T47D (cell line): ENCODE data around the gene PADI2.

Source experiments
- DNase-seq, 2 experiments: peaks; one replicate each; pipeline versions ENCODE4 v3.0.0 to v3.0.0-alpha.2; 2011 to 2012; ENCODE audit warnings: low read depth in 1 of 2, low spot score in 1 of 2
- JUND ChIP-seq: IDR thresholded peaks from 2 replicates; pipeline ENCODE4 v1.6.1; 2012; ENCODE audit warnings: low read depth
- in situ Hi-C: cut with HindIII; loops from 2 replicates; pipeline ENCODE4 v1.10.0; 2016; ENCODE audit warnings: low sequenced_read_pairs, low pct_unique_long_range_greater_than_20kb

Gene PADI2

DNA sequence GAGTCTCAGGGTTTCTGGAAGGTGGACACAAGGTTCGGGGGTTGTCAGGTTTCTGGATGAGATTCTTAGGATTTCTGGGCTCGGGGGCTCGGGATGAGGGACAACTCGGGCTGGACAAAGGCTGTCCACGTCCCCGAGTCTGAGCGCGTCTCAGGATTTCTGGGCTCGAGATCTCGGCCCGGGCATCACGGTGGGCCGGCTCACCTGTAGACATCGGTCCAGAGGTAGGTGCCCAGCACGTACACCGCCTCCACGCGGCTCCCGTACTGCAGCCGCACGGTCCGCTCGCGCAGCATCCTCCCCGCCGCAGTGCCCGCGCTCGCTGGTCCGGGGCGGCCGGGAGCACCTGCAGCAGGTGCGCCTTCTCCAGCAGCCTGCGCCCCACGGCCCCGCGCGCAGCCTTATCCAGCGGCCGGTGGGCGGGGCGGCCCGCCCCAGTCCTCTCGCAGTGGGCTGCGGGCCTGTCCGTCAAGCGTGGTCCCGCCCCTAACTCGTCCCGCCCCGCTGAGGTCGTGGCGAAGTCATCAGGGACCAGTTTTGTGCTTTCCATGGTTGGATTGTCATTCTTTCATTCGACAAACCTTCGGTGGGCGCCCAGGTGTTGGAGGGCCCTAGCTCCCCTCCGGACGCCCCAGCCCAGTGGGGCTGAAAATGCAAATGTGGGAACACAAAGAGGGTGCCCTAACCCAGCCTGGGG is at the start of gene PADI2:
Gene PADI2 (minus strand): TSS at position 376 of the 697 bp plus-strand sequence. CDS start 80 bp downstream, at position 296.
- in situ Hi-C loops = no loop called here
- DNase-seq = peak; percentile 86 to 88
- TF ChIP-seq JUND = no peak

DNA sequence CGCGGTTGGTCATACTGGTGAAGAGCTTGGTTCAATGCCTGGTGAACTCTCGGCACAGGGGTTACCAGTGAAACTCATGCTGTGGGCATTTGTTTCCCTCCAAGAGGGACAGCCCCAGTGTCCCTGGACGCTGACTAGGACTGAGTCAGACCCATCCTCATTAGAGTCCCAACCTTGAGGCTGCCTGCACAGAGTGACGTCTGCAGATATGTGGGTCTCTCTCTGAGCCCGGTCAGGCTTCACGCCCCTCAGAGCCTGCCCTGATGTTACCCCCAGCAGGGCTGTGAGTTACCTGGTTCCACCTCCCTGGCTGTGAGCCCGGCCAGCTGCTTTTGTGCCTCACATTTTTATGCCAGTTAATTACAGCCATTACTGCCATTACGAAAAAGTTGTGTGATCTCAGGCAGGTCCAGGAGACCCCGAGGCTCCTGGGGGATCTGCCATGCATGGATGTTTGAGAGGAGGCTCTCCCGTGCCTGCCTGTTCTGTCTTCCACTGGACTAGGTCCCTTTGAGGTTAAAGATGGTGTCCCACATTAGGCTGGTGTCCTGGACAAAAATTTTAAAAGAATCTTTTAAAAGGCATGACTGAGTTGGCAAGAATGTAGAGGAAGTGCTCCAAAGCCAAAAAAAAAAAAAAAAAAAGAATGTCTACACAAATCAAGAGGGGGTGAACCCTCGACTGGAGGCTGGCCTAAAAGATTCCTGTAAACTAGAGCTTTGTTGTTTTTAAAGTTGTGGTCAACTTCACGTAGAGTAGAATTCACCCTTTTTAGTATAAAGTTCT is 49.0 kb upstream of the PADI2 start:
- no peak for DNase-seq
- in situ Hi-C loops = no loop called here
- no peak for TF ChIP-seq JUND

GRCh38 chr1:17167786-17168090 is 48.5 kb upstream of the PADI2 start:
- in situ Hi-C loops = no loop called here
- TF ChIP-seq JUND = no peak
- DNase-seq = no peak

DNA sequence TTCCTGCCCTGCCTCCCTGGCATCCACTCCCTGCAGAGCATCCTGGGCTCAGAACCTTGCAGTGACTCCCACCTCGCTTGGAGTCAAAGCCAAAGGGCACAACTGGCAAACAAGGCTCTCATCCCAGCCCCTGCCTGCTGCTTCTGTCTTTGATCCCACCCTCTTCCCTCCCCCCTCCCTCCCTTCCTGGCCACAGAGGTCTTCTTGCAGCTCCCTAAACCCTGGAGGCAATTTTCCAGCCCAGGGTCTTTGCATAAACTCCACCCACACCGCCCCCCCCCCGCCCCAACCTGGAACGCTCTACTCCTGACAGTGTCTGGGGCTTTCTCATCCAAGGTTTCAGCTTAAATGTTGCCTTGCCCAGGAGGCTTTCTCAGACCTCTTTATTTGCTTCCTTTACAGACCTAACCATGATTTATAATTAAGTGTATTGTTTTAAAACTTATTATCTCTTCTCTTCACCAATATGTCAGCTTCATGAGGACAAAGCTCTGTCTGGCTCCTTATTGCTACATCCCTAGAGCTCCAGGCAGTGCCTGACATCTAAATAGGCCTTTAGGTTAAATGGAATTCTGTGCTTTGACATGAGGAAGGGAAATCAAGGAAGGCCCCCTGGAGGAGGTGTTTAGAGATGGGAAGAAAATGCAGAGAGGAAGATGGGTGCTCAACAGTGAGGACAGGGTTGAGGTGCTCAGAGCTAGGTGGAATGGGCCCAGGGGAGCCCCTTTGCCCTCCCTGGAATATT is 48.0 kb upstream of the PADI2 start:
- DNase-seq = no peak
- TF ChIP-seq JUND = no peak
- in situ Hi-C loops = no loop called here

DNA sequence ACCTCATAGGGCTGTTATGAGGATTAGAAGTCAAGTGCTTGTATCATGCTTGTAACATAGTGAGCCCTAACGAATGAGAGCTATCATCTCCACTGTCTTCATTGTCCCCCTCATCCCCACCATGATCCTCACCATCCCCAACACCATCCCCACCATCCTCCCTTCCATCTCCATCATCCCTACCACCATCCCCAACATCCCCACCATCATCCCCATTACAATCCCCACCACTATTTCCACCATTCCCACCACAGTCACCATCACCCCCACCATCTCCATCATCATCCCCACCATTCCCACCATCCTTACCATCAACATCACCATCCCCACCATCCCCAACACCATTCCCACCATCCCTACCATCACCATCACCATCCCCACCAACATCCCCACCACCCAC is 46.6 kb upstream of the PADI2 start:
- in situ Hi-C loops = no loop called here
- DNase-seq = no peak
- TF ChIP-seq JUND = no peak

- in situ Hi-C loops = no loop called here
- no peak for TF ChIP-seq JUND
- no peak for DNase-seq
Measured at GRCh38 chr1:17163789-17164666, 44.8 kb upstream of the PADI2 start.

GRCh38 chr1:17163371-17163770 is 44.1 kb upstream of the PADI2 start:
- DNase-seq = no peak
- no peak for TF ChIP-seq JUND
- in situ Hi-C loops = no loop called here

DNA sequence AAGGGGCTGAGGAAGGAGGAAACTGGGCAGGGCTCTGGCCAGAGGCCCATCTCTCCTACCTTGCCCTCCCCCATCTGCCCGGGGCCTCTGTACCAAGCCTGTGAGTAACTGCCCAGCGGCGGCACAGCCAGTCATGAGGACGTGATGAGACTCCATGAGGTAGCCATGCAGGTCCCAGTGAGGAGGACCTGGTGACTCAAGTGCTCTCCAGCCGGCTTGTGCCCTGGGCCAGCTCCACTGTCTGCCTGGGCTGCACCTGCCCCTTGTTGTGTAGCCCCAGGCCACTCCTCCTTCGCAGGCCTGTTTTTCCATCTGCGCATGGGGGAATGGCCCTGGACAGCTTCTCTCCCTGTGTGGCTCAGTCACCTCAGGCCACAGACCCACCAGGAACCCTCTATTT is 43.7 kb upstream of the PADI2 start:
- DNase-seq = no peak
- in situ Hi-C loops = no loop called here
- no peak for TF ChIP-seq JUND

DNA sequence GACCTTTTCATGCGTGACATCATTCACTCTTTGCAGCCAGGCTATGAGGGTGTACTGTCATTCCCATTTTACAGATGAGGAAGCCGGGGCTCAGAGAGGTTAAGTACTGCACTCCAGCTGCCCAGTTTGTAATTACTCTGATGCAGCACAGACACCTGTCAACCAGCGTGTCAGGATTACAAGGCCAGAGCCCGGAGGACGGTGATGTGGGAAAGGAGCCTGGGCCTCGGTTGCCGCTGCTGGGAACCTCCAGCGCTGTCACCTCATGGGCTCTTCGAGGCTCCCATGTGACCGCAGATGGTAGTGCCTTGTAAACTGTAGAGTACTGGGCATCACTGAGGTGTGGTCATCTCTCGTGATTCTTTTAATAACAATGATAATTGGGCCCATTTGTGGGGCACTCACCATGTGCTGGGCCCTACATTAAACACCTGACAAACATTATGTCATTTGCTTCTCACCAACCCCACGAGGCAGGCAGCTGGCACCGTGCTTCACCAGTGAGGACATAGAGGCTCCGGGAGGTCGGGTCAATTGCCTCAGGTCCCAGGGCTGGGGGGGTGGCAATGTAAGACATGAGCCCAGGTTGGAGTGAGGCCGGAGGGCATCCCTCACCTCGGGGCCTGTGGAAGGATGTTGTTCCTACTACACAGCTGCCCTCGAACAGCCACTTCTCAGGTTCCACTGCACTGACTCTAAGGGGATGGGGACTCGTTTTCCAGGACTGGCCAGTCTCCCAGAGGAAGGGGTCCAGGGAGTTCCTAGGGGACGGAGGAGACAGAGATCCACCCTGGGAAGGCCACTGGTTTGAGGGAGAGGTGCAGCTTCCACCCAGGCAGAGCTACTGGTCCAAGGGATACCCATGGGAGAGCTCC is 42.9 kb upstream of the PADI2 start:
- in situ Hi-C loops = no loop called here
- TF ChIP-seq JUND = no peak
- DNase-seq = no peak

DNA sequence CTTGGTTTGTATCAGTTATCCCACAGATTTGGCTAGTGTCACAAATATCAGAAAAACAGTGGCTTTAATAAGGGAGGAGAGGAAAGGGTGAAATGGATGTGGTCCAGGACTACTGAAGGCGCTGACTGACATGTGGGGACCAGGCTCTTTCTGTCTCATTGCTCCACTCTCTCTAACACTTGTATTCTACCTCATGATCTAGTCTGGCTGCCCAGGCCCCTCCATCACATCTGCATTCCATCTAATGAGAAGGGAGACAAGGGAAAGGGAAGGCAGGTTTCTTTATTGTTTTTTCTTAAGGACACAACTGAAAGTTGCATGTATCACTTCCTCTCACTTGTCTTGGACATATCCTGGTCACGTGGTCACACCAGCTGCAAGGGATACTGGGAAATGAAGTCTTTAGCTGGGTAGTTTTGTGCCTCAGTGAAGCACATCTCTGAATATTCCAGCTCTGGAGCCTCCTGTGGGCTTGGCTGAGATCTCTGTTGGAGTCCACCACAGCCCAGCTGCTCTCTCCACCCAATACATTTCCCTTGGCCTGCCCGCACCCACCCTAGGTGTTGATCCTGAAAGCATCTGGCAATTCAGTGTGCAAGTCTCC is 42.0 kb upstream of the PADI2 start:
- in situ Hi-C loops = no loop called here
- peak in 1 of 2 experiments; percentile 5 for DNase-seq

GRCh38 chr1:17158961-17159360 is 39.7 kb upstream of the PADI2 start:
- TF ChIP-seq JUND = no peak
- DNase-seq = no peak
- in situ Hi-C loops = no loop called here

More for the DNA sequence above, 42.0 kb upstream of the PADI2 start:
- TF ChIP-seq JUND = no peak
